ENCODE data around the gene TIMM29.

Gene TIMM29

GRCh38 chr19:10921910-10922637, 6.5 kb upstream of the TIMM29 start:
- Histone ChIP-seq H3K4me1 (ENCODE audit: control insufficient read depth, insufficient read depth, low read length) (no peaks in the 10 kb centered on the region), H3K36me3 (ENCODE audit: control insufficient read depth in 2 of 2, insufficient read depth in 1 of 2, low read length in 2 of 2) (peaks cover 0 to 77% of the 10 kb centered on the region in 2 experiments; a peak in 2 of 3 replicates), H3K27ac (ENCODE audit: extremely low read depth, low read depth, low read length) (no peak overlapping the region), H3K9me3 (ENCODE audit: control insufficient read depth, insufficient read depth, low read depth, low read length) (no peaks in the 10 kb centered on the region), H3K4me3 (ENCODE audit: low read depth, low read length) (no peak overlapping the region)
- ChIA-PET POLR2A (interaction anchor here (0.7 kb wide), 1 partner anchor 36 kb away, joined by 4 read pairs; no protein-coding TSS in a partner anchor), CTCF (interaction anchor here (0.6 to 1.0 kb wide), 2 partner anchors 51 to 426 kb away, joined by 3 to 4 read pairs; partner anchors contain the start of gene CARM1)
- TF ChIP-seq ZBTB6 (tag by site-specific recombination; IDR thresholded peaks at IDR 0.05), result no peak
- TF ChIP-seq ZFP37 (tag by site-specific recombination; IDR thresholded peaks at IDR 0.05), result no peak
- no peak for TF ChIP-seq GLIS1 (tag by site-specific recombination; IDR thresholded peaks at IDR 0.05)
- no peak for TF ChIP-seq ZNF791 (tag by site-specific recombination; IDR thresholded peaks at IDR 0.05)
- no peak for TF ChIP-seq ZNF555 (tag by site-specific recombination; conservative IDR thresholded peaks at IDR 0.05)
- no peak for TF ChIP-seq ZNF580 (tag by site-specific recombination; IDR thresholded peaks at IDR 0.05)
- TF ChIP-seq ZNF670 (tag by site-specific recombination; IDR thresholded peaks at IDR 0.05; ENCODE audit: low read depth), result no peak
- TF ChIP-seq ZNF362 (tag by site-specific recombination; IDR thresholded peaks at IDR 0.05), result no peak
- TF ChIP-seq ZSCAN5A (tag by site-specific recombination; IDR thresholded peaks at IDR 0.05), result no peak
- no peak for TF ChIP-seq ZNF48 (tag by site-specific recombination; IDR thresholded peaks at IDR 0.05)
- no peak for TF ChIP-seq ZNF133 (tag by site-specific recombination; IDR thresholded peaks at IDR 0.05)
- no peak for TF ChIP-seq ZBTB8A (tag by site-specific recombination; IDR thresholded peaks at IDR 0.05)
- TF ChIP-seq ZNF274 (IDR thresholded peaks at IDR 0.05; ENCODE audit: low read length), result no peak
- no peak for TF ChIP-seq ZNF274 (tag by site-specific recombination; IDR thresholded peaks at IDR 0.05; ENCODE audit: borderline replicate concordance)
- TF ChIP-seq SALL2 (tag by site-specific recombination; IDR thresholded peaks at IDR 0.05; ENCODE audit: borderline replicate concordance), result no peak
- TF ChIP-seq ZNF514 (tag by site-specific recombination; IDR thresholded peaks at IDR 0.05), result no peak
- no peak for TF ChIP-seq SCRT1 (tag by site-specific recombination; IDR thresholded peaks at IDR 0.05; ENCODE audit: borderline replicate concordance)
- no peak for TF ChIP-seq ZNF600 (tag by site-specific recombination; IDR thresholded peaks at IDR 0.05)
- TF ChIP-seq KLF10 (tag by site-specific recombination; IDR thresholded peaks at IDR 0.05), result no peak
- TF ChIP-seq ZNF777 (tag by site-specific recombination; IDR thresholded peaks at IDR 0.05; ENCODE audit: borderline replicate concordance), result no peak
- no peak for TF ChIP-seq ZNF513 (tag by site-specific recombination; IDR thresholded peaks at IDR 0.05)

All from HEK293 (cell line).